ENCODE measurements around the gene AMBN.

The AMBN gene

GRCh38 chr4:70627620-70628019 is 35.6 kb downstream of the AMBN start:
- Histone ChIP-seq H3K9me3 (replicated peaks in 1 of 2; ENCODE audit: control insufficient read depth in 2 of 2, insufficient read depth in 1 of 2, low read depth in 1 of 2, low read length in 2 of 2) (no peaks in the 10 kb centered on the region), H3K4ac (ENCODE audit: low read length) (no peak overlapping the region), H3K27ac (replicated peaks; ENCODE audit: low read length) (no peak overlapping the region), H2BK15ac (ENCODE audit: low read length) (no peak overlapping the region), H3K4me1 (ENCODE audit: control insufficient read depth in 2 of 2, insufficient read depth in 1 of 2, low read depth in 1 of 2, low read length in 2 of 2) (no peaks in the 10 kb centered on the region), H2BK12ac (ENCODE audit: low read length) (no peak overlapping the region), H3K79me1 (ENCODE audit: low read depth, low read length) (no peaks in the 10 kb centered on the region), H2AFZ (ENCODE audit: low read length) (no peak overlapping the region), H2BK120ac (ENCODE audit: low read depth, low read length) (no peak overlapping the region), H3K36me3 (replicated peaks in 1 of 2; ENCODE audit: control insufficient read depth in 2 of 2, insufficient read depth in 2 of 2, low read length in 2 of 2) (no peaks in the 10 kb centered on the region), H3K4me3 (ENCODE audit: low read length in 2 of 2) (no peak overlapping the region), H2BK5ac (ENCODE audit: low read length) (no peak overlapping the region), H4K91ac (ENCODE audit: low read depth, low read length, poor library complexity) (no peak overlapping the region), H3K18ac (ENCODE audit: low read length) (no peak overlapping the region), H3K23ac (ENCODE audit: low read depth, low read length, poor library complexity) (no peak overlapping the region), H3K27me3 (ENCODE audit: control insufficient read depth in 3 of 3, insufficient read depth in 3 of 3, low read depth in 1 of 3, low read length in 3 of 3) (no peaks in the 10 kb centered on the region), H4K8ac (ENCODE audit: low read depth, low read length) (no peak overlapping the region), H3K9ac (ENCODE audit: low read depth, low read length, poor library complexity) (no peak overlapping the region), H3K14ac (ENCODE audit: low read length) (no peak overlapping the region), H3K4me2 (ENCODE audit: insufficient read depth, low read length, poor library complexity, severe bottlenecking) (no peak overlapping the region), H2AK5ac (ENCODE audit: low read depth, low read length) (no peak overlapping the region)
- WGBS, 2 donors (ENCODE audit: extremely low coverage in 2 of 2, insufficient read length in 2 of 2, insufficient replicate concordance in 1 of 2), result no CpG with 5 or more reads among the region's 1 CpG
- DNase-seq (ENCODE audit: low spot score), result no peak

GRCh38 chr4:70628444-70628843 is 36.4 kb downstream of the AMBN start, which contains the start of gene ENAM:
Gene ENAM (plus strand): TSS chr4:70628744. CDS start chr4:70629501, 757 bp downstream.
- no peaks in the 10 kb centered on the region for H3K79me1 ChIP-seq (ENCODE audit: low read depth, low read length)
- no peaks in the 10 kb centered on the region for H3K27me3 ChIP-seq (ENCODE audit: control insufficient read depth in 3 of 3, insufficient read depth in 3 of 3, low read depth in 1 of 3, low read length in 3 of 3)
- DNase-seq (ENCODE audit: low spot score), result no peak
- H3K18ac ChIP-seq (ENCODE audit: low read length), result no peak within 1 kb of the TSS
- H3K14ac ChIP-seq (ENCODE audit: low read length), result no peak within 1 kb of the TSS
- H3K9ac ChIP-seq (ENCODE audit: low read depth, low read length, poor library complexity), result no peak within 1 kb of the TSS
- H3K23ac ChIP-seq (ENCODE audit: low read depth, low read length, poor library complexity), result no peak within 1 kb of the TSS
- H3K36me3 ChIP-seq (replicated peaks in 1 of 2; ENCODE audit: control insufficient read depth in 2 of 2, insufficient read depth in 2 of 2, low read length in 2 of 2), result no peaks in the 10 kb centered on the region
- H2BK15ac ChIP-seq (ENCODE audit: low read length), result no peak within 1 kb of the TSS
- H3K4me2 ChIP-seq (ENCODE audit: insufficient read depth, low read length, poor library complexity, severe bottlenecking), result no peak within 1 kb of the TSS
- H2AFZ ChIP-seq (ENCODE audit: low read length), result no peak within 1 kb of the TSS
- no peak within 1 kb of the TSS for H2BK120ac ChIP-seq (ENCODE audit: low read depth, low read length)
- no peaks in the 10 kb centered on the region for H3K4me1 ChIP-seq (ENCODE audit: control insufficient read depth in 2 of 2, insufficient read depth in 1 of 2, low read depth in 1 of 2, low read length in 2 of 2)
- H2AK5ac ChIP-seq (ENCODE audit: low read depth, low read length), result no peak within 1 kb of the TSS
- no CpG with 5 or more reads among the region's 2 CpGs for WGBS, 2 donors (ENCODE audit: extremely low coverage in 2 of 2, insufficient read length in 2 of 2, insufficient replicate concordance in 1 of 2)
- no peak within 1 kb of the TSS for H3K4me3 ChIP-seq (ENCODE audit: low read length in 2 of 2)
- no peak within 1 kb of the TSS for H4K8ac ChIP-seq (ENCODE audit: low read depth, low read length)
- no peaks in the 10 kb centered on the region for H3K9me3 ChIP-seq (replicated peaks in 1 of 2; ENCODE audit: control insufficient read depth in 2 of 2, insufficient read depth in 1 of 2, low read depth in 1 of 2, low read length in 2 of 2)
- no peak within 1 kb of the TSS for H2BK12ac ChIP-seq (ENCODE audit: low read length)
- H2BK5ac ChIP-seq (ENCODE audit: low read length), result no peak within 1 kb of the TSS
- H3K4ac ChIP-seq (ENCODE audit: low read length), result no peak within 1 kb of the TSS
- no peak within 1 kb of the TSS for H3K27ac ChIP-seq (replicated peaks; ENCODE audit: low read length)
- H4K91ac ChIP-seq (ENCODE audit: low read depth, low read length, poor library complexity), result no peak within 1 kb of the TSS

- Histone ChIP-seq H3K9ac (ENCODE audit: low read depth, low read length, poor library complexity) (no peak overlapping the region), H2BK120ac (ENCODE audit: low read depth, low read length) (no peak overlapping the region), H3K23ac (ENCODE audit: low read depth, low read length, poor library complexity) (no peak overlapping the region), H3K14ac (ENCODE audit: low read length) (no peak overlapping the region), H4K91ac (ENCODE audit: low read depth, low read length, poor library complexity) (no peak overlapping the region), H3K4me3 (ENCODE audit: low read length in 2 of 2) (no peak overlapping the region), H3K4me2 (ENCODE audit: insufficient read depth, low read length, poor library complexity, severe bottlenecking) (no peak overlapping the region), H2BK5ac (ENCODE audit: low read length) (no peak overlapping the region), H3K27ac (replicated peaks; ENCODE audit: low read length) (no peak overlapping the region), H3K4me1 (ENCODE audit: control insufficient read depth in 2 of 2, insufficient read depth in 1 of 2, low read depth in 1 of 2, low read length in 2 of 2) (no peaks in the 10 kb centered on the region), H2AK5ac (ENCODE audit: low read depth, low read length) (no peak overlapping the region), H3K18ac (ENCODE audit: low read length) (no peak overlapping the region), H4K8ac (ENCODE audit: low read depth, low read length) (no peak overlapping the region), H3K4ac (ENCODE audit: low read length) (no peak overlapping the region), H3K36me3 (replicated peaks in 1 of 2; ENCODE audit: control insufficient read depth in 2 of 2, insufficient read depth in 2 of 2, low read length in 2 of 2) (no peaks in the 10 kb centered on the region), H3K27me3 (ENCODE audit: control insufficient read depth in 3 of 3, insufficient read depth in 3 of 3, low read depth in 1 of 3, low read length in 3 of 3) (no peaks in the 10 kb centered on the region), H3K79me1 (ENCODE audit: low read depth, low read length) (no peaks in the 10 kb centered on the region), H2BK12ac (ENCODE audit: low read length) (no peak overlapping the region), H2BK15ac (ENCODE audit: low read length) (no peak overlapping the region), H3K9me3 (replicated peaks in 1 of 2; ENCODE audit: control insufficient read depth in 2 of 2, insufficient read depth in 1 of 2, low read depth in 1 of 2, low read length in 2 of 2) (no peaks in the 10 kb centered on the region), H2AFZ (ENCODE audit: low read length) (no peak overlapping the region)
- WGBS, 2 donors (ENCODE audit: extremely low coverage in 2 of 2, insufficient read length in 2 of 2, insufficient replicate concordance in 1 of 2), result no CpG with 5 or more reads among the region's 1 CpG
- no peak for DNase-seq (ENCODE audit: low spot score)
These were observed 37.5 kb downstream of the AMBN start for GRCh38 chr4:70629469-70630090.

- no CpG with 5 or more reads among the region's 3 CpGs for WGBS, 2 donors (ENCODE audit: extremely low coverage in 2 of 2, insufficient read length in 2 of 2, insufficient replicate concordance in 1 of 2)
- H3K4me3 ChIP-seq (ENCODE audit: low read length in 2 of 2), result no peak overlapping the region
- DNase-seq (ENCODE audit: low spot score), result no peak
These were observed 38.1 kb downstream of the AMBN start for GRCh38 chr4:70630162-70630561.

More at GRCh38 chr4:70630162-70630561, 38.1 kb downstream of the AMBN start:
- Histone ChIP-seq H3K14ac (ENCODE audit: low read length) (no peak overlapping the region), H3K4me2 (ENCODE audit: insufficient read depth, low read length, poor library complexity, severe bottlenecking) (no peak overlapping the region), H3K36me3 (replicated peaks in 1 of 2; ENCODE audit: control insufficient read depth in 2 of 2, insufficient read depth in 2 of 2, low read length in 2 of 2) (no peaks in the 10 kb centered on the region), H3K9me3 (replicated peaks in 1 of 2; ENCODE audit: control insufficient read depth in 2 of 2, insufficient read depth in 1 of 2, low read depth in 1 of 2, low read length in 2 of 2) (no peaks in the 10 kb centered on the region), H3K27ac (replicated peaks; ENCODE audit: low read length) (no peak overlapping the region), H3K9ac (ENCODE audit: low read depth, low read length, poor library complexity) (no peak overlapping the region), H4K91ac (ENCODE audit: low read depth, low read length, poor library complexity) (no peak overlapping the region), H3K4me1 (ENCODE audit: control insufficient read depth in 2 of 2, insufficient read depth in 1 of 2, low read depth in 1 of 2, low read length in 2 of 2) (no peaks in the 10 kb centered on the region), H2AK5ac (ENCODE audit: low read depth, low read length) (no peak overlapping the region), H3K79me1 (ENCODE audit: low read depth, low read length) (no peaks in the 10 kb centered on the region), H2BK15ac (ENCODE audit: low read length) (no peak overlapping the region), H2AFZ (ENCODE audit: low read length) (no peak overlapping the region), H3K23ac (ENCODE audit: low read depth, low read length, poor library complexity) (no peak overlapping the region), H4K8ac (ENCODE audit: low read depth, low read length) (no peak overlapping the region), H3K18ac (ENCODE audit: low read length) (no peak overlapping the region), H2BK12ac (ENCODE audit: low read length) (no peak overlapping the region), H3K4ac (ENCODE audit: low read length) (no peak overlapping the region), H2BK5ac (ENCODE audit: low read length) (no peak overlapping the region), H2BK120ac (ENCODE audit: low read depth, low read length) (no peak overlapping the region), H3K27me3 (ENCODE audit: control insufficient read depth in 3 of 3, insufficient read depth in 3 of 3, low read depth in 1 of 3, low read length in 3 of 3) (no peaks in the 10 kb centered on the region)

Measured in neuronal stem cell (in vitro differentiated cells).